HG03354 (cell line): Measurements from ENCODE around the gene OR4N5.

Experiments
- ATAC-seq: cut with Tn5 transposase; IDR thresholded peaks from one replicate; pipeline ENCODE4 v1.9.1; 2021; ENCODE audit warnings: mild to moderate bottlenecking; ENCODE audit not compliant: unreplicated experiment, poor library complexity, severe bottlenecking

The OR4N5 gene

DNA sequence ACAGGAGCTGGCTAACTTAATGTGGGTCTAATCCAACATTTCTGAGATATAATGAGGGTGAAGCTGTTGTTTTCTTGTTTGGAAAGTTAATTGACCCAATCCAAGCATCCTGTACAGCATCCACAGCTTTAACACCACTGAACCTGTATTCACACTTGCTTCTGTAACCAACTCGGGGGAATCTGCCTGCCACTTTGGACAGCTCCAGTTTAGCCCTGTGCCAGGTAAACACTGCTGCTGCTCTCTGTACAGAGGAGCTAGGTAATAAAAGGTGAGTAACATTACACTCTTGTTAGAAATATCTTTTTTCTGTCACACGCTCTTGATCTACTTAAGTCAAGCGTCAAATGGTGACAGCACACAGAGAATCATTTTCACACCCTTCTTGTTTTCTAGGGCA is 52.8 kb downstream of the OR4N5 start:
- no peak for ATAC-seq

DNA sequence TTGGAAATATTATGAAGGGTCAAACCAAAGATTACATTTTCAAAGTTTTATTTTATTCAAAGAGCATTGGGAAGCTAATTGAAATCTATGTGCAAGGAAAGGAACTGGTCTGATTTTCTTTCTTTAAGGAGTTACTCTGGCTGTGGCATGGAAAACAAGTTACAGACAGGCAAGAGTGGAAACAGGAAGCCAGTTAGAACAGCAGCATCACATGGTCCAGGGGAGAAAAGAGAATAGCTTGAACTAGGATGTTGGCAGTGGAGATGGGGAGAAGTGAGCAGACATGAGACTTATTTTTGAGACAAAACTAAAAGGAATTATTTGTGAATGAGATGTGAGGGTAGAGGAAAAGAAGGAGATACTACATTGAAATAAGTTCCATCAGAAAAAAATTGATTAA is 55.5 kb downstream of the OR4N5 start:
- ATAC-seq = no peak
